OCI-M2 (cell line): Measurements from ENCODE around the gene TOGARAM1.
"Not testable (repeated sequence)": the region's sequence is repeated elsewhere in the genome, so short reads cannot be mapped to it uniquely, and the experiment has no call there.

ENCODE experiments used
- DNase-seq: peaks from one replicate; lab custom pipeline; 2025; ENCODE audit not compliant: unreplicated experiment; lab: John Stamatoyannopoulos, UW

The TOGARAM1 gene

GRCh38 chr14:45041641-45042040 lies 79.7 kb downstream of the TOGARAM1 start:
- no peak for DNase-seq

GRCh38 chr14:45044638-45045037 lies 82.6 kb downstream of the TOGARAM1 start:
- DNase-seq: no peak

GRCh38 chr14:45048385-45048784 lies 86.4 kb downstream of the TOGARAM1 start:
- DNase-seq: no peak

GRCh38 chr14:45051180-45051579 lies 89.2 kb downstream of the TOGARAM1 start:
- no peak for DNase-seq

- DNase-seq: no peak
Measured at GRCh38 chr14:45051896-45052295, 89.9 kb downstream of the TOGARAM1 start.

- DNase-seq: no peak
Measured at GRCh38 chr14:45057349-45057748, 95.4 kb downstream of the TOGARAM1 start.

GRCh38 chr14:45057881-45058364 lies 95.9 kb downstream of the TOGARAM1 start:
- DNase-seq: no peak

GRCh38 chr14:45060551-45060950 lies 98.6 kb downstream of the TOGARAM1 start:
- no peak for DNase-seq

GRCh38 chr14:45065540-45065939 lies 103.5 kb downstream of the TOGARAM1 start:
- no peak for DNase-seq

GRCh38 chr14:45065956-45066355 lies 104.0 kb downstream of the TOGARAM1 start:
- no peak for DNase-seq

GRCh38 chr14:45066667-45067066 lies 104.7 kb downstream of the TOGARAM1 start:
- DNase-seq: no peak

GRCh38 chr14:45068396-45068795 lies 106.4 kb downstream of the TOGARAM1 start:
- no peak for DNase-seq

- no peak for DNase-seq
Measured at GRCh38 chr14:45070215-45070614, 108.2 kb downstream of the TOGARAM1 start.

GRCh38 chr14:45072126-45072525 lies 110.1 kb downstream of the TOGARAM1 start:
- DNase-seq: no peak

- DNase-seq: no peak
Measured at GRCh38 chr14:45073231-45073879, 111.4 kb downstream of the TOGARAM1 start.

GRCh38 chr14:45078323-45078722 lies 116.3 kb downstream of the TOGARAM1 start:
- no peak for DNase-seq

- not testable (repeated sequence) for DNase-seq
Measured at GRCh38 chr14:45080416-45080968, 118.5 kb downstream of the TOGARAM1 start.

GRCh38 chr14:45081096-45081495 lies 119.1 kb downstream of the TOGARAM1 start:
- not testable (repeated sequence) for DNase-seq

GRCh38 chr14:45082420-45082819 lies 120.4 kb downstream of the TOGARAM1 start:
- no peak for DNase-seq

- no peak for DNase-seq
Measured at GRCh38 chr14:45083617-45083975, 121.6 kb downstream of the TOGARAM1 start.

GRCh38 chr14:45083976-45084722 lies 122.2 kb downstream of the TOGARAM1 start, which contains the start of gene PRPF39:
PRPF39 (plus strand) TSS chr14:45084116; CDS start chr14:45095240, 11,124 bp downstream.
- DNase-seq: peak; percentile 72

- no peak for DNase-seq
Measured at GRCh38 chr14:45084946-45085346, 123.0 kb downstream of the TOGARAM1 start.
